DND-41 (cell line): ENCODE results near the gene PAFAH1B2.

Experiments
- CTCF ChIP-seq: IDR thresholded peaks from 2 replicates; pipeline ENCODE4 v1.5.1; 2012; ENCODE audit warnings: borderline replicate concordance, low read length, moderate library complexity, mild to moderate bottlenecking; ENCODE audit not compliant: poor library complexity, severe bottlenecking; ENCODE audit errors: extremely low read depth
- EZH2 ChIP-seq: IDR thresholded peaks from 3 replicates; pipeline ENCODE4 v1.6.1; 2012; ENCODE audit warnings: borderline replicate concordance, low read depth, mild to moderate bottlenecking, moderate library complexity, low read length, inconsistent platforms; ENCODE audit not compliant: severe bottlenecking

GRCh38 chr11:117110294-117110950 is 33.7 kb upstream of the PAFAH1B2 start:
- TF ChIP-seq CTCF (no peak), EZH2 (no peak)
